ENCODE measurements around the gene PPIF.
A peak's percentile ranks its signal among the peaks of the same experiment; 100 is the strongest.

Gene PPIF

GRCh38 chr10:79403441-79404230 lies 56.4 kb downstream of the PPIF start:
- no peak for DNase-seq (ENCODE audit: low read depth)

- peak; percentile 79 for DNase-seq (ENCODE audit: low read depth)
Measured at GRCh38 chr10:79404231-79404609, 57.0 kb downstream of the PPIF start.

GRCh38 chr10:79404690-79405131 lies 57.4 kb downstream of the PPIF start:
- DNase-seq (ENCODE audit: low read depth) = no peak

All from stromal cell of bone marrow (primary cell).